Stimulated activated effector memory CD8-positive, alpha-beta T cell treated with anti-CD3 and anti-CD28 coated beads, Interleukin-12 subunit alpha, Interleukin-12 subunit beta, amount 100 ng/mL, for 72 hours (primary cell): Measurements from ENCODE around the gene AGAP1.

ENCODE experiments used
- ATAC-seq: fragments of 150-1000 bp; cut with Tn5 transposase; 2 replicates; pipeline ENCODE4 v1.10.0; 2021
- DNase-seq, 2 donors: peaks; one replicate each; pipeline ENCODE4 v3.0.0; 2021 to 2022; ENCODE audit warnings: low spot score in 2 of 2
- H3K27ac Mint-ChIP-seq: one replicate; pipeline ENCODE4 v1.8.0; 2022; ENCODE audit warnings: mild to moderate bottlenecking, mixed read lengths
- H3K36me3 Mint-ChIP-seq: one replicate; pipeline ENCODE4 v1.8.0; 2022; ENCODE audit warnings: mild to moderate bottlenecking, mixed read lengths
- H3K4me1 Mint-ChIP-seq: one replicate; pipeline ENCODE4 v1.8.0; 2022; ENCODE audit warnings: mixed read lengths
- H3K4me3 Mint-ChIP-seq: one replicate; pipeline ENCODE4 v1.8.0; 2022; ENCODE audit warnings: mild to moderate bottlenecking, mixed read lengths
- H3K9me3 Mint-ChIP-seq: one replicate; pipeline ENCODE4 v1.8.0; 2022; ENCODE audit warnings: mixed read lengths

The AGAP1 gene

GRCh38 chr2:235568431-235568830 is 74.6 kb downstream of the AGAP1 start:
- peaks cover 18% of the 10 kb centered on the region for H3K4me1 Mint-ChIP-seq
- DNase-seq (no peak), ATAC-seq (no peak)
- no peaks in the 10 kb centered on the region for H3K36me3 Mint-ChIP-seq
- H3K9me3 Mint-ChIP-seq = peaks cover 2% of the 10 kb centered on the region
- no peak overlapping the region for H3K27ac Mint-ChIP-seq
- no peak overlapping the region for H3K4me3 Mint-ChIP-seq

GRCh38 chr2:235569837-235570236 is 76.0 kb downstream of the AGAP1 start:
- DNase-seq = no peak
- Mint-ChIP-seq H3K4me1 (peaks cover 23% of the 10 kb centered on the region), H3K36me3 (no peaks in the 10 kb centered on the region), H3K27ac (no peak overlapping the region), H3K4me3 (no peak overlapping the region), H3K9me3 (peaks cover 2% of the 10 kb centered on the region)
- no peak for ATAC-seq

- Mint-ChIP-seq H3K4me3 (no peak overlapping the region), H3K36me3 (no peaks in the 10 kb centered on the region), H3K9me3 (peaks cover 2% of the 10 kb centered on the region), H3K27ac (no peak overlapping the region), H3K4me1 (peaks cover 23% of the 10 kb centered on the region)
- DNase-seq (no peak), ATAC-seq (no peak)
These were observed 76.4 kb downstream of the AGAP1 start for GRCh38 chr2:235570256-235570655.

GRCh38 chr2:235570966-235571692 is 77.3 kb downstream of the AGAP1 start:
- DNase-seq (no peak), ATAC-seq (no peak)
- Mint-ChIP-seq H3K4me3 (no peak overlapping the region), H3K4me1 (peaks cover 23% of the 10 kb centered on the region), H3K9me3 (peaks cover 2% of the 10 kb centered on the region), H3K36me3 (no peaks in the 10 kb centered on the region), H3K27ac (no peak overlapping the region)

GRCh38 chr2:235572592-235572991 is 78.7 kb downstream of the AGAP1 start:
- Mint-ChIP-seq H3K36me3 (no peaks in the 10 kb centered on the region), H3K4me3 (no peak overlapping the region), H3K9me3 (peaks cover 2% of the 10 kb centered on the region), H3K4me1 (peaks cover 10% of the 10 kb centered on the region), H3K27ac (no peak overlapping the region)
- ATAC-seq (no peak), DNase-seq (no peak)

- Mint-ChIP-seq H3K36me3 (no peaks in the 10 kb centered on the region), H3K4me3 (no peak overlapping the region), H3K9me3 (no peaks in the 10 kb centered on the region), H3K4me1 (peaks cover 6% of the 10 kb centered on the region), H3K27ac (no peak overlapping the region)
- no peak for DNase-seq
- no peak for ATAC-seq
These were observed 79.7 kb downstream of the AGAP1 start for GRCh38 chr2:235573331-235574221.

- no peak for DNase-seq
- Mint-ChIP-seq H3K4me1 (peaks cover 13% of the 10 kb centered on the region), H3K27ac (no peak overlapping the region), H3K36me3 (no peaks in the 10 kb centered on the region), H3K4me3 (no peak overlapping the region), H3K9me3 (no peaks in the 10 kb centered on the region)
- ATAC-seq = no peak
These were observed 81.6 kb downstream of the AGAP1 start for GRCh38 chr2:235575431-235575830.

GRCh38 chr2:235575904-235576303 is 82.1 kb downstream of the AGAP1 start:
- Mint-ChIP-seq H3K36me3 (no peaks in the 10 kb centered on the region), H3K27ac (no peak overlapping the region), H3K4me1 (peaks cover 13% of the 10 kb centered on the region), H3K9me3 (no peaks in the 10 kb centered on the region), H3K4me3 (no peak overlapping the region)
- DNase-seq (no peak), ATAC-seq (no peak)

- H3K4me3 Mint-ChIP-seq = no peak overlapping the region
- ATAC-seq (no peak), DNase-seq (no peak)
- H3K4me1 Mint-ChIP-seq = peaks cover 13% of the 10 kb centered on the region
- H3K36me3 Mint-ChIP-seq = no peaks in the 10 kb centered on the region
- H3K27ac Mint-ChIP-seq = no peak overlapping the region
- no peaks in the 10 kb centered on the region for H3K9me3 Mint-ChIP-seq
These were observed 82.6 kb downstream of the AGAP1 start for GRCh38 chr2:235576337-235576910.

GRCh38 chr2:235577404-235578330 is 83.8 kb downstream of the AGAP1 start:
- H3K27ac Mint-ChIP-seq = no peak overlapping the region
- no peak overlapping the region for H3K4me3 Mint-ChIP-seq
- DNase-seq = no peak
- peaks cover 13% of the 10 kb centered on the region for H3K4me1 Mint-ChIP-seq
- H3K9me3 Mint-ChIP-seq = no peaks in the 10 kb centered on the region
- H3K36me3 Mint-ChIP-seq = no peaks in the 10 kb centered on the region
- ATAC-seq = no peak

- Mint-ChIP-seq H3K27ac (no peak overlapping the region), H3K36me3 (no peaks in the 10 kb centered on the region), H3K9me3 (no peaks in the 10 kb centered on the region), H3K4me1 (peaks cover 13% of the 10 kb centered on the region), H3K4me3 (no peak overlapping the region)
- ATAC-seq = no peak
- DNase-seq = no peak
These were observed 85.3 kb downstream of the AGAP1 start for GRCh38 chr2:235579128-235579527.

- Mint-ChIP-seq H3K27ac (no peak overlapping the region), H3K36me3 (no peaks in the 10 kb centered on the region), H3K4me1 (peaks cover 6% of the 10 kb centered on the region), H3K9me3 (no peaks in the 10 kb centered on the region), H3K4me3 (no peak overlapping the region)
- ATAC-seq (no peak), DNase-seq (no peak)
These were observed 86.7 kb downstream of the AGAP1 start for GRCh38 chr2:235580426-235581157.

GRCh38 chr2:235582081-235582686 is 88.3 kb downstream of the AGAP1 start:
- DNase-seq (no peak), ATAC-seq (no peak)
- peaks cover 6% of the 10 kb centered on the region for H3K4me1 Mint-ChIP-seq
- no peak overlapping the region for H3K27ac Mint-ChIP-seq
- no peaks in the 10 kb centered on the region for H3K36me3 Mint-ChIP-seq
- no peaks in the 10 kb centered on the region for H3K9me3 Mint-ChIP-seq
- H3K4me3 Mint-ChIP-seq = no peak overlapping the region

GRCh38 chr2:235582729-235583128 is 88.9 kb downstream of the AGAP1 start:
- no peaks in the 10 kb centered on the region for H3K36me3 Mint-ChIP-seq
- H3K27ac Mint-ChIP-seq = no peak overlapping the region
- ATAC-seq = no peak
- no peak for DNase-seq
- H3K4me1 Mint-ChIP-seq = peaks cover 6% of the 10 kb centered on the region
- no peaks in the 10 kb centered on the region for H3K9me3 Mint-ChIP-seq
- H3K4me3 Mint-ChIP-seq = no peak overlapping the region
